Activated naive CD4-positive, alpha-beta T cell (primary cell): ENCODE measurements around the gene ADCY10.

Experiments used
- DNase-seq, 4 experiments: peaks; one replicate each; lab custom pipeline; 2025; lab: John Stamatoyannopoulos, UW

ADCY10 gene

GRCh38 chr1:167776151-167776550, 137.8 kb downstream of the ADCY10 start:
- DNase-seq: no peak

- DNase-seq: no peak
These were observed 138.8 kb downstream of the ADCY10 start for GRCh38 chr1:167775178-167775577.

- DNase-seq: no peak
These were observed 139.2 kb downstream of the ADCY10 start for GRCh38 chr1:167774710-167775109.

GRCh38 chr1:167773516-167773915, 140.4 kb downstream of the ADCY10 start:
- DNase-seq: no peak

- DNase-seq: no peak
These were observed 141.5 kb downstream of the ADCY10 start for GRCh38 chr1:167772436-167772835.

- DNase-seq: no peak
These were observed 143.8 kb downstream of the ADCY10 start for GRCh38 chr1:167770127-167770526.

GRCh38 chr1:167767761-167768160, 146.2 kb downstream of the ADCY10 start:
- DNase-seq: no peak

- no peak for DNase-seq
These were observed 147.4 kb downstream of the ADCY10 start for GRCh38 chr1:167766538-167766937.

- DNase-seq: no peak
These were observed 148.4 kb downstream of the ADCY10 start for GRCh38 chr1:167765496-167765895.

GRCh38 chr1:167764458-167765330, 149.2 kb downstream of the ADCY10 start:
- no peak for DNase-seq

GRCh38 chr1:167763525-167764220, 150.3 kb downstream of the ADCY10 start:
- DNase-seq: no peak

GRCh38 chr1:167762061-167762746, 151.7 kb downstream of the ADCY10 start:
- DNase-seq: peak in 1 of 4 experiments; percentile 3

- no peak for DNase-seq
These were observed 152.5 kb downstream of the ADCY10 start for GRCh38 chr1:167761400-167761799.
